Stimulated activated CD4-positive, alpha-beta T cell treated with anti-CD3 and anti-CD28 coated beads, Interleukin-4, amount 100 ng/mL, for 4 hours (primary cell): Measurements from ENCODE around the gene PCDH9.
"Not testable (repeated sequence)": the region's sequence is repeated elsewhere in the genome, so short reads cannot be mapped to it uniquely, and the experiment has no call there.

ENCODE experiments used
- DNase-seq, 2 experiments: peaks; one replicate each; pipeline ENCODE4 v3.0.0-alpha.2; 2020

The PCDH9 gene

DNA sequence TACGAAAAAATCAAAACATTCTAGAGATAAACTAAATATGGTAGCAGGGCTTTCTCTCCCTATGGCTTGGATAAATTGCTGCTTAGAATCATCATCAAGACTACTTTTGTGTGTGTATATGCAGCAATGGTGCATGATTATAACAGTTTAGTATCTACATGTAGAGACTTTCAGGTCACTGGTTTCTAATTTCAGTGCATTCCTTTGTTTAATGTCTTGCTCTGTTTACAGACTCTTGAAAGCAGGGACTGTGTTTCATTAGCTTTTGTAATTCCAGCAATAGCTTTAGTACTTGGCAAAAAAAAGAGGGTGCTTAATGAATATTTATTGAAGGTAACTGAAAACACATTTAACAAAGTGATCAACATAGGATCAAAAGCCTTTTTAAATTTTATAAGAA, 420.7 kb downstream of the PCDH9 start:
- no peak for DNase-seq

DNA sequence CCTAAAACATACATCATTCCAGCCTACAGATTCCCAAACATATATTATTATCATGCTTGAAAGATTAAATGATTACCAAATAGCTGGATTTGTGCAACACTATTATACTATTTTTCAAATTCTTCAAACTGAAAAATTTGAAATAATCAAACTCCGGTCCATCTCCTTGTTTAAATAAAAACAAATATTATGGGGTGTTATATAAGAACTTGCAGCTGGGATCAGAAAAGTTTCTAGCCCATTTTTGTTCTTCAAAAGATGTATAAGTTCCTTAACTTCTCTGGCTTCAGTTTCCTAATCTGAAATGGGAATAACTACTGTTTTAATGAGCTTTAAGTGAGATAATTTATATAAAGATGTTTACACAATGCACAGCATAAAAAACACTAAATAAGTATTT, 422.9 kb downstream of the PCDH9 start:
- DNase-seq: no peak

DNA sequence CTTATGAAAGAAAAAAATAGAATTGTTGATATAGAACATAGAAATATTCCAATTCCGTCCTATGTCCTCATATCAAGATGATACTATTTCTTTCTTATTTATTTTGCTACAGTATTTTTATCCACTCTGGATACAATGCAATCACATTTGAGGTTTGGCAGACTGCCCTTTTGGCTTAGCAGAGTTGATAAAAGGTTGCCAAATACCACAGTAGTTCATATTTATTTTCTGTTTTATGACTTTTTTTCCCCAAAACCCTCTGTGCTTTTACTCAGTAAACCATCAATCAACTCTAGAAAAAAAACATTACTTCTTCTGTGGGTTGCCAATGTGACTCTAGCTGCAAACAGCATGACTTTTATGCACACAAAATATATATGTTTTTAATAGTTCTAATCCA, 424.5 kb downstream of the PCDH9 start:
- no peak for DNase-seq

DNA sequence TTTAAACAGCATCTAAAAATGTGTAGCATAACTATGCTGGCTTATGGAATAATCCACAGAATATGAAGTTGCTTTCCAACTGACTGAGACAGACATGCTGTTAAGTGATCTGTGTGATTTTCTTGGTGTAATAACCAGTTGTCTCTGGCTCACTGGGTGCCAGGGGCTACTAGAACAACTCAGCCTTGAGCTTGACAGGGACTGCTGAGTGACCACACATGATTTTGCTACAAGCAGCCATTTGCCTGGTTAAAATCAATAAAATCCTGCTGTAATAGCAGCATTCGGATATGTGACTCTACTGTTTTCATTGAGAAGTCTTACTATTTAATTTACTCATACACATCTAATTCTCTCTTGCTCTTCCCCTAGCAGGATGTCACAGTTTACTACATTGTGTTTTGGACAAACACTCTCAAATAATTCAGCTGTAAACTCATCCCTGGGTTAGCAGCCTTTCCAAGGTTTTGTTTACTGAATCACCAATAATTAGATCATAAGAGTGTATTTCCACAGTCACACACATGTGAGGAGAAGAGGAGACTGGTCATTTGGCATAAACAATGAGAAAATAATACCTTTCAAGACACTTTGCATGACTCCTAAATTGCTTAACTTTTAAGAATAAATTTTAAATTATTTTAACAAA, 426.2 kb downstream of the PCDH9 start:
- DNase-seq: no peak

DNA sequence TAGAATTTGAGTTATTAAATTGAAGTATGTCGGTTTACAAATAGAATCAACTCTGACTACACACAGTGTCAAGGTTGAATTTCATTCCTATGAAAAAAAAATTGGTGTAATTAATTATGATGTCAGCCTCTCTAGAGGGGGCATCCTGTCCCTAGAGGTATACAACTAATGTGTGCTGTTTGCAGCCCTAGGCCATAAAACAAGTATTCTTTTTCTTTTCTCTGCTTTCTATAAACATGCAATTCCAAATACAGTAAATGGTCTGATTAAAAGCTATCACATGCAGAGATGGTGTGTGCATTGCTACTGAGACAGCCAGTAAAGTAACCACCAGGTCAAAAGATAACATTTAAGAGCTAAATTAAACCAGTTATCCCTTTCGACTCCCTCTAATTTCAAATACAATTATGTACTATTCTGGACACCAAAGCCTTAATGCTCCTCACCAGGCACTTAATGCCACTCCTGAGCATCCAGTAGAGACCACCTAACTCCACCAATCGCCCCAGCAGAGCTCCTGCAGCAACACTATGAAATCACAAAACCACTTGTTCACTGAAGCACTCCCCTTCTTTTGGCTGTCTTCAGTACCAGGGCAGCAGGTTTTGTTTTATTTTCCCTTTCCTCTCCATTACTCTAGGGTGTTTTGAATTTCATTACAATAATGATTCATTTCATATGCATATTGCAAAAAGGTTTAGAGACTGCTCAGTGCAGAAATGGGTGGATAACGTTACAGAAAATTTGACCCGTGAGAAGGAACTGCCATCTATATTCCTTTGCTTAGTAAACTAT, 426.9 kb downstream of the PCDH9 start:
- no peak for DNase-seq

DNA sequence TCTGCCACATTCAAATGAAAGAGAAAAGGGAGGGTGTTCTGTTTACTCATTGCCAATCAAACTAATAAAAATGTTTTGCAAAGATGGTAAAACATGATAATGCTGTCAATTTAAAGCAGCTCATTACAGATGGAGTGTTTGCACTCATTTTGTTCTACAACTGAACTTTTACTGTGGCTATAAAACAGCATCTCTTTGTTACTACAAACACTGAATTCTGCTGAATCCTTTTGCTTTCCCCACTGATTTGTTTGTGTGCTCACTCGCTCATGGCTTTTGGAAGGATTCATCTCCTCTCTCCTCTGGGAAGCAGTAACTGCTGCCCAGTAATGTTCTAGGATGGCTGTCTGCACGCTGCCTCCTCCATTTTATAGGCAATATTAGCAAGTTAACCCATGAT, 434.5 kb downstream of the PCDH9 start:
- DNase-seq: no peak

DNA sequence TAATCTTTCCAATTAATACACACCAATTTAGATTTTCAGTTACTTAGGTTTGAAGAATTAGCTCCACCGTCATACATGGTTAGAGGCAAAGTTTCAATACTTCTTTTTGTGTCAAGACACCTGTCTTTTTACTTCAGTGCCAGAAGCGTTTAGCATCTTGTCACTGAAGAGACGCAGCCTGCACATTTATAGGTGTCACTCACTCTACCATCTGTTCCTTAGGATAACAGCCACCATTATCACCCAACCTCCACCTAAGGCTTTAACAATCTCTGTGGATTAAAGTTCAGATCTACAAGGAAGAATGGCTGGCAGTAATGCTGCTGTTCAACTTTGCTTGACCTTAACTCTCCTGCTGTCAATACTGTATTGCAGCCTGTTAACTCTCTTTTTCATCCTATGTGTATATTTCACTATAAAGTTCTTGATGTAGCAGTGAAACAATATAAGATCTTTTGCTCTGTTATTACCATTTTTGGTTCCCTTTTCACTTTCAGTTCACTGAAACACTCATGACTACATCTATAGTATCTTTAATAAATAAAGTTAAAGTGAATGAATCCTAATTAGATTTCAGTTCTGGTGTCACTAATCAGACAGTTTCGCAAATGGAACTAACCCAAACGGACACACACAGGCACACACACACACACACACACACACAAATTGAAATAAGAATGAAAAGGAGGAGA, 435.6 kb downstream of the PCDH9 start:
- DNase-seq: no peak

DNA sequence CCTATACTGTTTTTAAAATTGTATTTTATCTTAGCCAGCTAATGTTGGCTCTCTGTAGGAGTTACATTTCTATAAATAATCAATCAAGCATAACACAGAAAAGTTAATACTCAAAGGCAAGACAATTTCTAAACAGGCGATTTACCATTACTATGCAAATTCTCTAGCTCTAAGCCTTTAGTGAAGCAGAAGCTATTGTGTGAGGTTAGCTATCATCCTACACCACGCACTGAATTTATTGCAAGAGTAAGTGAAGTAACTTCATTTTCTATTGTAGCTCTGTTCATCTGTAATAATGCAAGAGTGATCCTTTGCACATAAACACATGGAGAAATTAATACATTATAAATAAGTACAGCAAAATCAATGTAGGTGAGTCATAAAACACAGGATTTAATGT, 439.3 kb downstream of the PCDH9 start:
- no peak for DNase-seq

DNA sequence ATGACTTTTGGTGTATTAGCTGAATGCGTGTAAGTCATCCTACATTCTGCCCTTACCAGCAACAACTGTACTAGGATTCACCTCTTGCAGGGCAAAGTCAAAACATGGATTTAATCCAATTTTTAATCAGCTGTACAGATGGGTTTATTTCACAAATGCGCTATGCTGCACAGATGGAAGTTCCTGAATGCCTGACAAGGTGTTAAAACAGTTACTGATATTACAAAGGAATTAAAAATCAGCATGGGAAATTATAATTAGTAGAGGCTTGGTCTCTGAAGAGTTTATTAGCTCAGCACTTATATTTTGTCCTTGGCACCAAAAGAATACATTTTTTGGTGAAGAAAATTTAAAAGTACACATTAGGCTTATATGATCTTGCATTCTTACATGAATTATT, 448.9 kb downstream of the PCDH9 start:
- DNase-seq: no peak

DNA sequence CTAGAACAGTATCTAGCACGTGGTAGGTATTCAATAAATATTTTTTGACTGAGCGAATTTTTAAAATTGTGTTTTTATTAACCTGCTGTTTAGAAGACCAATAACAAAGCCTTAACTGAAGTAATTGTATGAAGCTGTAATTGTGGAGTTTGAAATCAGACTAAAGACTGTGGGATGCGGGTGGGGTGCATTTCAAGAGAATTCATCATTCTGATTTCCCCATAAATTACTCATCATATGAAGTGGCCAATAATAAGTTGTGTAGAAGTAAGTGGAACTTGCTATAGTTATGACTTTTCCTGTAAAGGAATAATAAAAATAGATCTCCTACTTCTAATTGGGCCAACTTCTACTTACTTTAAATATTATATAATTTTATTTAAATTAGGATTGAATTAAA, 449.3 kb downstream of the PCDH9 start:
- DNase-seq: no peak

DNA sequence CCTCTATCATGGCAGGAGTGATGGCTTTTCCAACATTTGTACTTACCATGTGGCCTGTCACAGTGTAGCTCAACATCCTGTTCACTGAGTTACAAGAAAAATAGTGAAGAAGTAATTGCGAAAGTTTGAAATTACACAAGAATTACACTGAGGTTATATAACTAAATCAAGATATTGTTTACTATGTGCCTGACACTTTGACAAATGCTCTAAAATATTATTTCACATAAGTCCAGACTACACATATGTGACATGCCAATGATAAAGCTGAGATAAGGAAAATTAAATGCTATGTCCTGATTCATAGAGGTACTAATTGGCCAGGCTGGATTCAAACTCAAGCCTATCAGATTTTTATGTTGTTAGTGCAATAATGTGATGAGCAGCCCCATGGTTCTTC, 451.7 kb downstream of the PCDH9 start:
- no peak for DNase-seq

DNA sequence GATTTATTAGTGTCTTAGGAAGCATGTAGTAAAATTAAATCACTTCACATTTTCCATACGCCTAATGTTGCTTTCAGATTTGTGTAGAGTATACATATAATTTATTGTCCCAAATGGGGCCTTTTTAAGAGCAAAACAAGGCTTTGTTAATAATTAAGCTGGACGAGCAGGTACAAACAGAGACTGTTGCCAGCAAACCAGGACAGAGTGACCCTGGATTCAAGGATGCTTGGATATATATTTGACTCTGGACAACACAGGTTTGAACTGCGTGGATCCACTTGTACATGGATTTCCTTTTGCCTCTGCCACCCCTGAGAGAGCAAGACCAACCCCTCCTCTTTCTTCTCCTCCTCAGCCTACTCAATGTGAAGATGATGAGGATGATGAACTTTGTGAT, 454.9 kb downstream of the PCDH9 start:
- no peak for DNase-seq

DNA sequence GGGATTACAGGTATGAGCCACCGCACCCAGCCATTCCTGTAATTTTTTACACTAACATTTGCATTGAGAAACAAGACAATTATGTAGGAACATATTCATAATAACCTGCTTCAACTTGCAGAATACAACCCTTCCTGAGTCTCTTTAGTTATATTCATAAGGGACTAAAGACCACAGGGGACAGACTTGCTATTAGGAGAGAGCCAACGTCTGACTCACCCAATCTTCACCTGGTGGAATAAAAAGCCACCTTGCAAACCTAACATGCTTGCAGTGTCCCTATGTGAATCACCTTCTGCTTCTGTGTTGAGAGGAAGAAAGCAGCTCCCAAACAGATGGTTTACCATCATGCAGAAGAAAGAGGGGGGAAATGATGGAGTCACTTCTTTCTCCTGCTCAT, 456.1 kb downstream of the PCDH9 start:
- no peak for DNase-seq

DNA sequence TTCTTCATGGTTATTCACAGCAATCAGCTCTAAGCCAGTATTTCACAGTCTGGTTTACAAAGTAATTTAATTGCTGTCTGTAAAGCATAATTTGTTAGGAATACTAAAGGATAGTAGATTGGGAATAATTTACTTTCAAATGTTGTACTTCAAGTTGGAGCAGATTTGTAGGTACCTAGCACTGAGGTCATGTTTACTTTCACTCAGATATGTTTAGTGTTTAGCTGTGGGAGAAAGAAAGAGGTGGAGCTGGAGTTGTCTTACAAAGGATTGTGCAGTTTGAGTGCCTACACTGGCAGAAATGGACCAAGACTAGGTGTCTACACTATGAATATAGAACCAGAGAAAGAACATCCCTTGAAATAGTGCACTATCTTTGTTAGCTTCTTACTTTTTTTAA, 464.6 kb downstream of the PCDH9 start:
- no peak for DNase-seq

DNA sequence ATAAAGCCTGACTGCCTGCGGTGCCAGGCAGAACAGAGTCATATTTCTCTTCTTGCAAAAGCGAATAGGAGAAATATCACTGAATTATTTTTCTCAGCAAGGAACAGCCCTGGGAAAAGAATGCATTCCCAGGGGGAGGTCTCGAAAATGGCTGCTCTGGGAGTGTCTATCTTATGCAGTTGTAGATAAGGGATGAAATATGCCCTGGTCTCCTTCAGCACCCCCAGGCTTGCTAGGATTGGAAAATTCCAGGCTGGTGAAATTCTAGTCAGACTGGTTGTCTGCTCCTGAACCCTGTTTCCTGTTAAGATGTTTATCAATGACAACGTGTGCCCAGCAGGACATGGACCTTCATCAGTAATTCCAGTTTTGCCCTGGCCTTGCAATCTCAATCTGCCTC, 469.5 kb downstream of the PCDH9 start:
- DNase-seq: not testable (repeated sequence)

DNA sequence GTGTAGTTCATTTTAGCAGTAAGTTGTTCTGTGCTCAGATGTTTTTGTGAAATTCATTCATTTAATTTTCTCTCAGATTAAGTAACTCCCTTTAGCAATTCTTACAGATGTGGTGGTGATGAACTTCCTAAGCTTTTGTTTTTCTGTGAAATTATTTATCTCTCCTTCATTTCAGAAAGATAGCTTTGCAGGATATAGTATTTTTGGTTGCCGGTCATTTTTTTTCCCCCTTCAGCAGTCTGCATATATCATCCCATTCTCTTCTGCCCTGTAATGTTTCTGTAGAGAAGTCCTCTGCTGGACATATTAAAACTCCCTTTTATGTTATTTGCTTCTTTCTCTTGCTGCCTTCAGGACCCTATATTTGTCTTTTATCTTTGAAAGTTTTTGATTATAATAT, 470.2 kb downstream of the PCDH9 start:
- DNase-seq: no peak

DNA sequence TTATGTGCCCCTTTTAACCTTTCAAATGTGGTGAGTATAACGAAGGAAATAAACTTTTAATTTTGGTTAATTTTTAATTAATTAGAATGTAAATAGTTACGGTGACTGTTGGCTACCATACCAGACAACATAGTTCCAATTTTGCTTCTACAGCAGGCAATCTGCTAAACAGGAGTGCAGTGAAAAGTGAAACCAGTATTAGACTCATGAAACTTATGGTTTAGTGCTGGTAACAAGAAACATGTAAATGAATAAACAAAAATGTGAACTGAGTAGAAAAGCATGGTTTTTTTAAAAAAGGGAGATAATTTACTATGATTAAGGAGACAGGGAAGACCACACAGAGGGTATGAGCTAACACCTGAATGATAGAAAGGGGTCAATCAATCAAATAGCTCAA, 478.4 kb downstream of the PCDH9 start:
- DNase-seq: no peak

DNA sequence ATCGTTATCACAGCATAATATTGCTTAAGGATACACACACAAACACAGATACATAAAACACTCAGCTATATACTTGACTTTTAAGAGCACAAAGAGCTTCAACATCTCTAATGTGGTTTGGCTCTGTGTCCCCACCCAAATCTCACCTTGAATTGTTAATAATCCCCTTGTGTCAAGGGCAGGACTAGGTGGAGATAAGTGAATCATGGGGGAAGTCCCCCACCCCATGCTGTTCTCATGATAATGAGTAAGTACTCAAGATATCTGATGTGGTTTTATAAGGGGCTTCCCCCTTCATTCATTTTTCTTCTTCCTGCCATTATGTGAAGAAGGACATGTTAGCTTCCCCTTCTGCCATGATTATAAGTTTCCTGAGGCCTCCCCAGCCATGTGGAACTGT, 481.4 kb downstream of the PCDH9 start:
- no peak for DNase-seq

DNA sequence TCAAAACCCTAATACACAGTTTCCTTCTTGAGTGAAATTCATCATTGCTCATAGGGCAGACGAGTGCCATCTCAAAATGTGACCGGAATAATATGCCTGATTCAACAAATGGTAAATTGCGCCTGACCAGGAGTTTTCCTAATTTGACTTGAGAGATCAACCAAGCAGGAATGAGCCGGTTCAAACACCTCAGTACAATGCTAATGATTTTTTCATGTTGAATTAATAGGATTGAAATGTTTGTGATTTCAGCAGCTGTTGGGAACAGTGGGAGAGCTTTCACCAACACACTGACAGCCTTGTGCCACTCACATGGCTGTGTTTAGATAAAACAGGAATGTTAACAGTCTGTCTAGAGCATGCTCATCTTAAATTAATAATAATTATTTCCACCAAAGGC, 484.8 kb downstream of the PCDH9 start:
- no peak for DNase-seq

DNA sequence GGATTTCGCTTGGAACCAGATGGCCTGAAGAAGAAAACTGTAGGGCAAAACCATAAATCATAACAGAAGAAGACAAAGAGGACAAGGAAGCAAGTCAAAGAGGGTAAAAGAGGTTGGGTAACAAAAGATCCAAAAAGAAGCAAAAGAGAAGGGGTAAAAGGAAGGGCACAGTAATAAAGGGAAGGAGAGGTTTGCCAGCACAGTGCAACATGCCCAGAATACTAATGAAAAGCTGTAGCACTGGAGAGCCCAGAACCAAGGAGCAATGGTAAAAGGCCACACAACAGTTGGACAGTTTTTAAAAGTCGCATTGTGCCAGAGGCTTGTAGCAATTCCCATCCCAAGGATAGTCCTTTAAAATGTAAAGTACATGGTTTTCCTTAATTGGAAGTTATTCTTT, 506.6 kb downstream of the PCDH9 start:
- DNase-seq: no peak

DNA sequence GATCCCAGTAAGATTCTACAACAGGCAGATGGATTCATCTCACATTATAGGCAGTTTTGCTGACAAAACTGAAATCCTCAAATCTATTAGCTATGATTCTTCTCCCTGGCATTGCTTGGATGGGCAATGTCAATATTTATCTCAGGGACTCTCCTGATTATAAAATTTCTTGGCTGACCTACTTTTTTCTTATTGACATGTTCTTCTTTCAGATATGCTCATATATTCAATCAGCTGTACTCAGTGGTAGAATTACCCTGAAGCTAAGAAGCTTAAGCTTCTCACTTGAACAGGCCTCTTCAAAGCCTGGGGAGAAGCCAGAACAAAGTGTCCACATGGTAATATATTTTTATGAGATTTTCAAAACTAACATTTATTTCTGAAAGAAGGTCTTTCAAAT, 513.6 kb downstream of the PCDH9 start:
- DNase-seq: no peak

DNA sequence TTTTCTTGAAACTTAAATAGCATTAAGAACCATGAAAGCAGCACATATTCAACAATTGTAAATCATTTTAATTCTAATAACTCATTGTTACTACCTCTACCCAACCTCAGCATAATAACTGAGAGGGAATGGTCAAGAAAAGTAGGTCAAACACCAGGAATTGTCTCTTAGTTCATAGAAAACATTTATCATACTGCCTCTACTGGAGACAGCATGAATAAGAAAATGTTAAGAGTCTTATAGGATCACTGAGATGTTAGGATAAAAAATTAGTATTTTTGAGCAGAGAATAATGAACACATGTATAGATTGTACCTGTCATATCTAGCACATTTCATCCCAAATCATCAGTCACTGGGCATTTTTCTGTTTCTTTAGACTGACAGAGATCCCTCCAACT, 515.3 kb downstream of the PCDH9 start:
- no peak for DNase-seq

DNA sequence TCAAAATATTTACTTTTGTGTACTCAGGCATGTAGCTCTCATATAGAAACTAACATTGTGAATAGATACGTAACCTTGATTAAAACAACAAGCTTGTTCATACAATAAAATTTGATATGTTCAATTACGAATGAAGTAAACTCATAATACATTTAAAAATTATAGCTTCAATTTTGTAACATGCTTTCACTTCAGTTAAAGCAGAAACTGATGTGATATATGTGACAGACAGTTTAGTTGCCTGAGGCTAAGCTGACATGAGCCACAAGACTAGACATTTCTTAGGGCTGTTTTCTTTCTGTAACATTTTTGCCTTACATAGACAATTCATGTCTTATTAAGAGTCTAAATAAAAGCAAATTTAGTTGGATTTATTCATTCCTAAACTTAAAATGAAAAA, 526.0 kb downstream of the PCDH9 start:
- DNase-seq: no peak

DNA sequence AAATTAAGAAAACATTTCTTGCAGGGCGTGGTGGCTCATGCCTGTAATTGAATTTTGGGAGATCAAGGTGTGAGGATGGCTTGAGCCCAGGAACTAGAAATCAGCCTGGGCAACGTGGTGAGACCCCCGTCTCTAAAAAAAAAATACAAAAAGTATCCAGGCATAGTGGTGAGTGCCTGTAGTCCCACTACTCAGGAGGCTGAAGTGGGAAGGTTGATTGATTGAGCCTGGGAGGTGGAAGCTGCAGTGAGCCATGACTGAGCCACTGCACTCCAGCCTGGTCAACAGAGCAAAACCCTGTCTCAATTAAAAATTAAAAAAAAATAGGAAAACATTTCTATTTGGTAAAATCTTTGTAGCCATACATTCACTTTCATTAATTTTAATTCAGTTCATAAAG, 526.5 kb downstream of the PCDH9 start:
- DNase-seq: no peak
